Hematopoietic multipotent progenitor cell treated with erythropoietin and hydrocortisone succinate and interleukin-3 and kit ligand, for 15 days (in vitro differentiated cells): ENCODE results near the gene C17orf75.
A peak's percentile ranks its signal among the peaks of the same experiment; 100 is the strongest.

Experiments used
- DNase-seq: peaks from one replicate; pipeline ENCODE4 v3.0.0-alpha.2; 2015; ENCODE audit warnings: low spot score

C17orf75 gene

GRCh38 chr17:32303781-32304288 is 38.1 kb downstream of the C17orf75 start:
- no peak for DNase-seq

GRCh38 chr17:32302860-32303649 is 38.9 kb downstream of the C17orf75 start:
- no peak for DNase-seq

- no peak for DNase-seq
Measured at GRCh38 chr17:32302037-32302436, 39.9 kb downstream of the C17orf75 start.

GRCh38 chr17:32299580-32300164 is 42.3 kb downstream of the C17orf75 start:
- DNase-seq = peak; percentile 81

- DNase-seq = no peak
Measured at GRCh38 chr17:32298721-32299579, 43.0 kb downstream of the C17orf75 start.

GRCh38 chr17:32298298-32298697 is 43.7 kb downstream of the C17orf75 start:
- DNase-seq = no peak

- no peak for DNase-seq
Measured at GRCh38 chr17:32297860-32298259, 44.1 kb downstream of the C17orf75 start.

- no peak for DNase-seq
Measured at GRCh38 chr17:32297424-32297823, 44.5 kb downstream of the C17orf75 start.

- DNase-seq = no peak
Measured at GRCh38 chr17:32292094-32292493, 49.9 kb downstream of the C17orf75 start.

GRCh38 chr17:32289471-32290070 is 52.4 kb downstream of the C17orf75 start:
- DNase-seq = no peak

- DNase-seq = no peak
Measured at GRCh38 chr17:32288615-32289014, 53.4 kb downstream of the C17orf75 start.

- DNase-seq = no peak
Measured at GRCh38 chr17:32287804-32288511, 54.0 kb downstream of the C17orf75 start.

GRCh38 chr17:32286518-32286900 is 55.5 kb downstream of the C17orf75 start:
- DNase-seq = peak; percentile 92

GRCh38 chr17:32285746-32286517 is 56.0 kb downstream of the C17orf75 start:
- peak; percentile 67 for DNase-seq

- DNase-seq = peak; percentile 60
Measured at GRCh38 chr17:32285306-32285705, 56.7 kb downstream of the C17orf75 start.

- DNase-seq = no peak
Measured at GRCh38 chr17:32283745-32284201, 58.2 kb downstream of the C17orf75 start.

GRCh38 chr17:32281011-32281451 is 60.9 kb downstream of the C17orf75 start:
- DNase-seq = no peak

GRCh38 chr17:32279891-32280716 is 61.9 kb downstream of the C17orf75 start:
- no peak for DNase-seq

- no peak for DNase-seq
Measured at GRCh38 chr17:32278815-32279214, 63.2 kb downstream of the C17orf75 start.
